ENCODE results near the gene PLEKHA3. TPM values are rescaled to one million over a fixed set of nuclear protein-coding genes. Genes with fewer than 3 reads are reported as not detected.

The PLEKHA3 gene
- total RNA-seq, 1 experiment from 2014 or later: 12.4 TPM

- DNase-seq (ENCODE audit: low read depth, low spot score): no peak
- in situ Hi-C loops (cut with HindIII; ENCODE audit: low pct_unique_long_range_greater_than_20kb, low sequenced_read_pairs): no loop called here
These were observed 3.8 kb upstream of the PLEKHA3 start for GRCh38 chr2:178476477-178476876.

- in situ Hi-C loops (cut with HindIII; ENCODE audit: low pct_unique_long_range_greater_than_20kb, low sequenced_read_pairs): no loop called here
- DNase-seq (ENCODE audit: low read depth, low spot score): peak; percentile 21
These were observed 2.7 kb upstream of the PLEKHA3 start for GRCh38 chr2:178477443-178478129.

GRCh38 chr2:178478130-178478438, 2.2 kb upstream of the PLEKHA3 start:
- in situ Hi-C loops (cut with HindIII; ENCODE audit: low pct_unique_long_range_greater_than_20kb, low sequenced_read_pairs): no loop called here

GRCh38 chr2:178478439-178479274, 1.6 kb upstream of the PLEKHA3 start, which contains the start of gene FKBP7:
Gene FKBP7 (minus strand): TSS chr2:178478600. CDS start chr2:178478499, 101 bp downstream.
- peak; percentile 87 for DNase-seq (ENCODE audit: low read depth, low spot score)
- in situ Hi-C loops (cut with HindIII; ENCODE audit: low pct_unique_long_range_greater_than_20kb, low sequenced_read_pairs): no loop called here

More at GRCh38 chr2:178478130-178478438, 2.2 kb upstream of the PLEKHA3 start:
- no peak for DNase-seq (ENCODE audit: low read depth, low spot score)

GRCh38 chr2:178479275-178479616, 1.0 kb upstream of the PLEKHA3 start:
- in situ Hi-C loops (cut with HindIII; ENCODE audit: low pct_unique_long_range_greater_than_20kb, low sequenced_read_pairs): no loop called here
- DNase-seq (ENCODE audit: low read depth, low spot score): no peak

GRCh38 chr2:178479758-178480226, 465 bp upstream of the PLEKHA3 start:
- in situ Hi-C loops (cut with HindIII; ENCODE audit: low pct_unique_long_range_greater_than_20kb, low sequenced_read_pairs): no loop called here
- no peak for DNase-seq (ENCODE audit: low read depth, low spot score)

- no peak for DNase-seq (ENCODE audit: low read depth, low spot score)
- in situ Hi-C loops (cut with HindIII; ENCODE audit: low pct_unique_long_range_greater_than_20kb, low sequenced_read_pairs): no loop called here
These were observed 2.2 kb downstream of the PLEKHA3 start for GRCh38 chr2:178482437-178482836.

GRCh38 chr2:178484245-178485041, 4.2 kb downstream of the PLEKHA3 start:
- in situ Hi-C loops (cut with HindIII; ENCODE audit: low pct_unique_long_range_greater_than_20kb, low sequenced_read_pairs): no loop called here
- peak; percentile 10 for DNase-seq (ENCODE audit: low read depth, low spot score)

GRCh38 chr2:178485356-178485755, 5.1 kb downstream of the PLEKHA3 start:
- in situ Hi-C loops (cut with HindIII; ENCODE audit: low pct_unique_long_range_greater_than_20kb, low sequenced_read_pairs): no loop called here
- DNase-seq (ENCODE audit: low read depth, low spot score): no peak

GRCh38 chr2:178491612-178492011, 11.4 kb downstream of the PLEKHA3 start:
- no peak for DNase-seq (ENCODE audit: low read depth, low spot score)
- in situ Hi-C loops (cut with HindIII; ENCODE audit: low pct_unique_long_range_greater_than_20kb, low sequenced_read_pairs): no loop called here

- DNase-seq (ENCODE audit: low read depth, low spot score): no peak
- in situ Hi-C loops (cut with HindIII; ENCODE audit: low pct_unique_long_range_greater_than_20kb, low sequenced_read_pairs): no loop called here
These were observed 15.8 kb downstream of the PLEKHA3 start for GRCh38 chr2:178496049-178496448.

GRCh38 chr2:178498137-178498536, 17.9 kb downstream of the PLEKHA3 start:
- no peak for DNase-seq (ENCODE audit: low read depth, low spot score)
- in situ Hi-C loops (cut with HindIII; ENCODE audit: low pct_unique_long_range_greater_than_20kb, low sequenced_read_pairs): no loop called here

- no peak for DNase-seq (ENCODE audit: low read depth, low spot score)
- in situ Hi-C loops (cut with HindIII; ENCODE audit: low pct_unique_long_range_greater_than_20kb, low sequenced_read_pairs): no loop called here
These were observed 19.4 kb downstream of the PLEKHA3 start for GRCh38 chr2:178499640-178500039.

GRCh38 chr2:178502751-178503150, 22.5 kb downstream of the PLEKHA3 start:
- DNase-seq (ENCODE audit: low read depth, low spot score): no peak
- in situ Hi-C loops (cut with HindIII; ENCODE audit: low pct_unique_long_range_greater_than_20kb, low sequenced_read_pairs): no loop called here

- in situ Hi-C loops (cut with HindIII; ENCODE audit: low pct_unique_long_range_greater_than_20kb, low sequenced_read_pairs): no loop called here
- DNase-seq (ENCODE audit: low read depth, low spot score): no peak
These were observed 25.8 kb downstream of the PLEKHA3 start for GRCh38 chr2:178506101-178506500.

GRCh38 chr2:178506524-178506923, 26.3 kb downstream of the PLEKHA3 start:
- DNase-seq (ENCODE audit: low read depth, low spot score): no peak
- in situ Hi-C loops (cut with HindIII; ENCODE audit: low pct_unique_long_range_greater_than_20kb, low sequenced_read_pairs): no loop called here

GRCh38 chr2:178506949-178507348, 26.7 kb downstream of the PLEKHA3 start:
- in situ Hi-C loops (cut with HindIII; ENCODE audit: low pct_unique_long_range_greater_than_20kb, low sequenced_read_pairs): no loop called here
- DNase-seq (ENCODE audit: low read depth, low spot score): no peak

- no peak for DNase-seq (ENCODE audit: low read depth, low spot score)
- in situ Hi-C loops (cut with HindIII; ENCODE audit: low pct_unique_long_range_greater_than_20kb, low sequenced_read_pairs): no loop called here
These were observed 28.4 kb downstream of the PLEKHA3 start for GRCh38 chr2:178508646-178509045.

All from SK-MEL-5 (cell line).